Measurements from ENCODE around the gene IDUA. TPM values are rescaled to one million over a fixed set of nuclear protein-coding genes. Genes with fewer than 3 reads are reported as not detected.

IDUA gene
- total RNA-seq, 1 experiment from 2014 or later: 35.0 TPM

- peaks cover 10% of the 10 kb centered on the region for H3K36me3 Mint-ChIP-seq (ENCODE audit: insufficient read depth, unreplicated experiment)
- no peak overlapping the region for H3K4me3 Mint-ChIP-seq (ENCODE audit: unreplicated experiment)
- no peaks in the 10 kb centered on the region for H3K4me1 Mint-ChIP-seq (ENCODE audit: insufficient read depth, unreplicated experiment)
- intact Hi-C loops (cut with micrococcal nuclease): no loop called here
- no peak overlapping the region for H3K27ac Mint-ChIP-seq (ENCODE audit: low read depth, unreplicated experiment)
- CTCF ChIA-PET: no interaction called here
- DNase-seq (ENCODE audit: unreplicated experiment): no peak
- no peaks in the 10 kb centered on the region for H3K9me3 Mint-ChIP-seq (ENCODE audit: unreplicated experiment)
- H3K27me3 Mint-ChIP-seq (ENCODE audit: insufficient read depth, unreplicated experiment): peaks cover 19% of the 10 kb centered on the region
- no peak for TF ChIP-seq CTCF (IDR thresholded peaks at IDR 0.05; ENCODE audit: unreplicated experiment)
- POLR2A ChIA-PET: no interaction called here
- BruUV-seq (replicated peaks): no TSS peak
Measured at GRCh38 chr4:999882-1000425, 13.1 kb downstream of the IDUA start.

GRCh38 chr4:1000686-1001260 is 13.9 kb downstream of the IDUA start:
- TF ChIP-seq CTCF (IDR thresholded peaks at IDR 0.05; ENCODE audit: unreplicated experiment): no peak
- Mint-ChIP-seq H3K36me3 (ENCODE audit: insufficient read depth, unreplicated experiment) (peaks cover 10% of the 10 kb centered on the region), H3K4me3 (ENCODE audit: unreplicated experiment) (no peak overlapping the region), H3K4me1 (ENCODE audit: insufficient read depth, unreplicated experiment) (no peaks in the 10 kb centered on the region), H3K27me3 (ENCODE audit: insufficient read depth, unreplicated experiment) (peaks cover 19% of the 10 kb centered on the region), H3K27ac (ENCODE audit: low read depth, unreplicated experiment) (no peak overlapping the region), H3K9me3 (ENCODE audit: unreplicated experiment) (no peaks in the 10 kb centered on the region)
- no TSS peak for BruUV-seq (replicated peaks)
- no peak for DNase-seq (ENCODE audit: unreplicated experiment)
- POLR2A ChIA-PET: no interaction called here
- CTCF ChIA-PET: no interaction called here
- intact Hi-C loops (cut with micrococcal nuclease): no loop called here

GRCh38 chr4:1001561-1002130 is 14.8 kb downstream of the IDUA start:
- no peak for TF ChIP-seq CTCF (IDR thresholded peaks at IDR 0.05; ENCODE audit: unreplicated experiment)
- ChIA-PET CTCF (no interaction called here), POLR2A (no interaction called here)
- Mint-ChIP-seq H3K27me3 (ENCODE audit: insufficient read depth, unreplicated experiment) (peaks cover 23% of the 10 kb centered on the region), H3K4me1 (ENCODE audit: insufficient read depth, unreplicated experiment) (no peaks in the 10 kb centered on the region), H3K36me3 (ENCODE audit: insufficient read depth, unreplicated experiment) (peaks cover 8% of the 10 kb centered on the region), H3K27ac (ENCODE audit: low read depth, unreplicated experiment) (no peak overlapping the region), H3K9me3 (ENCODE audit: unreplicated experiment) (no peaks in the 10 kb centered on the region), H3K4me3 (ENCODE audit: unreplicated experiment) (no peak overlapping the region)
- BruUV-seq (replicated peaks): no TSS peak
- intact Hi-C loops (cut with micrococcal nuclease): no loop called here
- DNase-seq (ENCODE audit: unreplicated experiment): no peak

GRCh38 chr4:1002131-1002630 is 15.3 kb downstream of the IDUA start:
- ChIA-PET POLR2A (no interaction called here), CTCF (no interaction called here)
- no peak for TF ChIP-seq CTCF (IDR thresholded peaks at IDR 0.05; ENCODE audit: unreplicated experiment)
- DNase-seq (ENCODE audit: unreplicated experiment): no peak
- Mint-ChIP-seq H3K27ac (ENCODE audit: low read depth, unreplicated experiment) (no peak overlapping the region), H3K4me1 (ENCODE audit: insufficient read depth, unreplicated experiment) (no peaks in the 10 kb centered on the region), H3K36me3 (ENCODE audit: insufficient read depth, unreplicated experiment) (peaks cover 6% of the 10 kb centered on the region), H3K9me3 (ENCODE audit: unreplicated experiment) (no peaks in the 10 kb centered on the region), H3K27me3 (ENCODE audit: insufficient read depth, unreplicated experiment) (peaks cover 28% of the 10 kb centered on the region), H3K4me3 (ENCODE audit: unreplicated experiment) (no peak overlapping the region)
- no TSS peak for BruUV-seq (replicated peaks)
- intact Hi-C loops (cut with micrococcal nuclease): no loop called here

Measured in MCF 10A (cell line).